Muscle layer of colon (tissue), 2 donors: ENCODE measurements around the gene CES2.
"Not testable (repeated sequence)": the region's sequence is repeated elsewhere in the genome, so short reads cannot be mapped to it uniquely, and the experiment has no call there.

Experiments used
- H3K27ac ChIP-seq: one replicate; pipeline ENCODE4 v1.7.0; 2013; ENCODE audit warnings: low read depth, mild to moderate bottlenecking, low read length, moderate library complexity
- H3K27me3 ChIP-seq, 2 donors: one replicate each; pipeline ENCODE4 v1.7.0; 2013; ENCODE audit warnings: low read length in 2 of 2, mild to moderate bottlenecking in 2 of 2; ENCODE audit not compliant: insufficient read depth in 2 of 2, control insufficient read depth in 1 of 2
- H3K36me3 ChIP-seq: one replicate; pipeline ENCODE4 v1.7.0; 2013; ENCODE audit warnings: mild to moderate bottlenecking, low read length; ENCODE audit not compliant: insufficient read depth
- H3K4me1 ChIP-seq: one replicate; pipeline ENCODE4 v1.7.0; 2013; ENCODE audit warnings: mild to moderate bottlenecking, low read length; ENCODE audit not compliant: insufficient read depth
- H3K4me3 ChIP-seq, 2 donors: one replicate each; pipeline ENCODE4 v1.7.0; 2013; ENCODE audit warnings: low read length in 2 of 2, low read depth in 1 of 2, mild to moderate bottlenecking in 1 of 2, moderate library complexity in 1 of 2
- H3K9ac ChIP-seq: one replicate; pipeline ENCODE4 v1.7.0; 2013; ENCODE audit warnings: low read length
- H3K9me3 ChIP-seq: one replicate; pipeline ENCODE4 v1.7.0; 2013; ENCODE audit warnings: mild to moderate bottlenecking, low read length
- donor health status: abdominal sarcoma.
- donor health status: Adenocarcinoma of cecum.

CES2 gene

DNA sequence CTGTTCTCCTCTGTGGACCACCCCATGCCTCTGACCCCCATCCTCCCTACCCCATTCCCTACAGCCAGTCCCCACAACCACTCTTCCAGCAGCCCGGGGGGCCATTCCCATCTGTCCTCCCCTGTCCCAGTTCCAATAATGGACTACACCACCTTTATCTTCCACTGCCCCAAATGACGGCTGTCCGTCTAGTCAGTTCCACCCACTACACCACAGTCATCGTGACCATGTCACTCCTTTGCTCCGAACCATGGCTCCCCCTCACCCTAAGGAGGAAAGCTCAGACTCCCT is 39.7 kb upstream of the CES2 start:
- H3K4me1 ChIP-seq: peaks cover 22% of the 10 kb centered on the region
- no peaks in the 10 kb centered on the region for H3K36me3 ChIP-seq
- H3K27ac ChIP-seq: no peak overlapping the region
- no peaks in the 10 kb centered on the region for H3K27me3 ChIP-seq
- H3K9me3 ChIP-seq: no peaks in the 10 kb centered on the region
- H3K4me3 ChIP-seq: no peak overlapping the region
- no peak overlapping the region for H3K9ac ChIP-seq

DNA sequence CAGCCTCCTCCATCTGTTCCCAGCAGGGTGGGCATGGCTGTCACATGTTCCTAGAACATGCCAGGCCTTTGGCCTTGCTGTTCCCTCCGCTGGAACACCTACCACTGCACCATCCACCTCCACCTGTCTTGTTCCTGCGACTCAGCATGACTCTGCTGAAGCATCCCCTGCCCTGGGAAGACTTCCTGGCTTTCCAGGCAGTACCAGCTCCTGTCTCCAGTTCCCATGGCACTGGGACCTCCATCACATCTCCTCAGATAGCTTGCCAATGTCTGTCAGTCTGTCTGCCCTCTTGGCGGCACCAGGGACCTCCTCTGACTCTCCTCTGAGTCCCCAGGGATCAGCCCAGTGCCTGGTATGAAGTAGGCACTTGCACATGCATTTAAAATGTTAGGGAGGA is 39.3 kb upstream of the CES2 start:
- no peaks in the 10 kb centered on the region for H3K9me3 ChIP-seq
- H3K36me3 ChIP-seq: no peaks in the 10 kb centered on the region
- H3K27ac ChIP-seq: no peak overlapping the region
- peaks cover 26% of the 10 kb centered on the region for H3K4me1 ChIP-seq
- no peak overlapping the region for H3K4me3 ChIP-seq
- H3K27me3 ChIP-seq: no peaks in the 10 kb centered on the region
- no peak overlapping the region for H3K9ac ChIP-seq

- not testable (repeated sequence) for H3K36me3 ChIP-seq, H3K27me3 ChIP-seq, H3K9ac ChIP-seq, H3K27ac ChIP-seq, H3K9me3 ChIP-seq, H3K4me3 ChIP-seq
- peaks cover 32% of the 10 kb centered on the region for H3K4me1 ChIP-seq
Measured at GRCh38 chr16:66896682-66897081, 38.6 kb upstream of the CES2 start.

DNA sequence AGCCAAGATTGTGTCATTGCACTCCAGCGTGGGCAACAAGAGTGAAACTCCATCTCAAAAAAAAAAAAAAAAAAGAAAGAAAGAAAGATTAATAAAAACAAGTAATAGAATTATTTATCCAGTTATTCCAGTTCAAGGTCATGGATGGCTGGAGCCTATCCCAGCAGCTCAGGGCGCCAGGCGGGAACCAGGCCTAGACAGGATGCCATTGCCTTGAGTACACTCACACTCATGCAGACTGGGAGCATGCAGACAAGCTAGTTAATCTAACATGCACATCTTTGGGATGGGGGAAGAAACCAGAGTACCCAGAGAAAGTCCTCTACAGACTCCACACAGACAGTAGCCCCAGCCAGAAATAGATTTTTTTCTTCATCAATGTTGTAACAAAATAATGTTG is 37.1 kb upstream of the CES2 start:
- no peaks in the 10 kb centered on the region for H3K36me3 ChIP-seq
- peaks cover 38% of the 10 kb centered on the region for H3K4me1 ChIP-seq
- no peak overlapping the region for H3K9ac ChIP-seq
- H3K27me3 ChIP-seq: no peaks in the 10 kb centered on the region
- no peak overlapping the region for H3K27ac ChIP-seq
- no peaks in the 10 kb centered on the region for H3K9me3 ChIP-seq
- H3K4me3 ChIP-seq: no peak overlapping the region

DNA sequence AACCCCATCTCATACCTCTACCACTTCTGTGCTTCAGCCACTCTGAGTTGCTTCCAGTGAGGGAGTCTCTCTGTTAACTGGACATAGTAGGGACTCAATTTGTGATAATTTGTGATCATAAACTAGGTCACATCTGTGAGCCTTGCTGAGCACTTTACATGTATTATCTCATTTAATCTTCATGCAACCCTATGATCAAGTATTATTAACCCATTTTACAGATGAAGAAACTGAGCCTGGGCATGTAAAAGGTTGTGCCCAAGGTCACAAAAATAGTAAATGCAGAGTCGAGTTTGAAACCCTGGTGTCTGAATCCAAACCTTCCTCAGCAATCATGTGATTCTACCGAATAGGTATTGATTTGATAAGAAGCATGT is 36.4 kb upstream of the CES2 start:
- peak overlapping the region; percentile 3 for H3K9ac ChIP-seq
- H3K9me3 ChIP-seq: no peaks in the 10 kb centered on the region
- H3K4me1 ChIP-seq: peaks cover 46% of the 10 kb centered on the region
- peak overlapping the region; percentile 81 for H3K27ac ChIP-seq
- no peak overlapping the region for H3K4me3 ChIP-seq
- no peaks in the 10 kb centered on the region for H3K36me3 ChIP-seq
- no peaks in the 10 kb centered on the region for H3K27me3 ChIP-seq

DNA sequence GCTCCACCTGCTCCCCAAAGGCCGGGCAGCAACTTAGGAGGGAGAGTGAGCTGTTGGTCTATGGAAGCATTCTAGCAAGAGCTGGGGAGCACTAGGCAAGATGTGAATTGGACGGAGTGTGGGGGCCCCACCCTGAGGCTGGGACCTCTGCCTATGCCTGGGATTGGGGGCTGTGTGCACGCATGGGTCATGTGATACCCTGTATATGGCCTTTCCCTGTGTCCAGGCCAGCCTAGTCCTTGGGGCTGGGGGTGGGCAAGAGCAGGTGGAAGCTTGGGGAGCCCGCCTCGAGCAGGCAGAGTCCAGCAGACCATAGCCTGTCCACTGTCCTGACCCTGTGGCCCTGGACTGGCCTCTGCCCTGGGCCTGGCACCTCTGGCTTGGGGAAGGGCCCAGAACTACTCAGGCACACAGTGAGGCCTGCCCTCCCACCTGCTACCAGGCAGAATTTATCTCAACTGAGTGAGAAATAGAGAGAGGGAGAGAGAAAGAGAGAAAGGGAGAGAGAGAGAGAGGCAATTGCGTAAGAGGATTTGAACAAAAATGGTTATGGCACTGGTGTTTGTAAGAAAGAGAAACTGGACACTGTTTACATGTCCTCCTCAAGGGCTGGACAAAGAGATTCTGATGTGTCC is 35.9 kb upstream of the CES2 start:
- Histone ChIP-seq H3K9me3 (no peaks in the 10 kb centered on the region), H3K27me3 (no peaks in the 10 kb centered on the region), H3K36me3 (no peaks in the 10 kb centered on the region), H3K27ac (peak overlapping the region; percentile 81), H3K4me1 (peaks cover 51% of the 10 kb centered on the region), H3K9ac (peak overlapping the region; percentile 3), H3K4me3 (no peak overlapping the region)

DNA sequence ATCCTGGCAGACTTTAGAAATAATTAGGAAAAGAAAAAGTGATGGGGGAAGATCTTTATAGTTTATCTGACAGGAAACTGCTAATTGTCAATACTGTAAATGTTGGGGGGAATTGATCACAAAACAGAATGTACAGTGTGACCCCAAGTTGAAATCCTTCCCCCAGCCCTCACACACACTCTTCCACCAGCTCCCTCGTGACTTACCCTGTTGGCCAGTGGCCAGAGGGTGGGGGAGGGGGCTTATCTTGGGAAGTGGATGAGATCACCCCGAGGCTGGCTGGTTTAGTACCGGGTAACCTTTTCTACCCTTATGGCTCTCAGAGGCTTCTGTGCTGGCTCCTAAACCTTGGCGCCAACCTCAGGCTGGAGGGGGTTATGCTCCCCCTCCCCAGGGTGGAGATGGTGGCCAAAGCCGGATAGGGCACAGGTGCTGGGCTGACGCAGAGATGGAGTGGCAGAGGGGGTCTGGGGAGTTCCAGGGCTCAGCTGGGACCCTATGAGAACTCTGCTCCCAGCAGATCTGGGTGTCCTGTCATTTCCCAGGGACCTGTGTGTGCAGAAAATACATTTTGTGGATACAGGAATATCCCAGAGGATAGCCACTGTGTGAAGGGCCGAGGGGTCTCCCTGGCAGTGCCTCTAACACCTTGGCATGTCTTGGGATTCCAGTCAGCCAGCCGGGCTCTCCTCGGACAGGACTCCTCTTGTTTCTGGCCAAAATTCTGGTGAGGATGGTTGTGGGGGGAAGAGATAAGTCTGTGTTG is 35.2 kb upstream of the CES2 start:
- Histone ChIP-seq H3K4me3 (peak overlapping the region in 1 of 2 donors; percentile 3), H3K27me3 (no peaks in the 10 kb centered on the region), H3K4me1 (peaks cover 58% of the 10 kb centered on the region), H3K9ac (peak overlapping the region; percentile 53), H3K36me3 (no peaks in the 10 kb centered on the region), H3K27ac (peak overlapping the region; percentile 81), H3K9me3 (no peaks in the 10 kb centered on the region)

DNA sequence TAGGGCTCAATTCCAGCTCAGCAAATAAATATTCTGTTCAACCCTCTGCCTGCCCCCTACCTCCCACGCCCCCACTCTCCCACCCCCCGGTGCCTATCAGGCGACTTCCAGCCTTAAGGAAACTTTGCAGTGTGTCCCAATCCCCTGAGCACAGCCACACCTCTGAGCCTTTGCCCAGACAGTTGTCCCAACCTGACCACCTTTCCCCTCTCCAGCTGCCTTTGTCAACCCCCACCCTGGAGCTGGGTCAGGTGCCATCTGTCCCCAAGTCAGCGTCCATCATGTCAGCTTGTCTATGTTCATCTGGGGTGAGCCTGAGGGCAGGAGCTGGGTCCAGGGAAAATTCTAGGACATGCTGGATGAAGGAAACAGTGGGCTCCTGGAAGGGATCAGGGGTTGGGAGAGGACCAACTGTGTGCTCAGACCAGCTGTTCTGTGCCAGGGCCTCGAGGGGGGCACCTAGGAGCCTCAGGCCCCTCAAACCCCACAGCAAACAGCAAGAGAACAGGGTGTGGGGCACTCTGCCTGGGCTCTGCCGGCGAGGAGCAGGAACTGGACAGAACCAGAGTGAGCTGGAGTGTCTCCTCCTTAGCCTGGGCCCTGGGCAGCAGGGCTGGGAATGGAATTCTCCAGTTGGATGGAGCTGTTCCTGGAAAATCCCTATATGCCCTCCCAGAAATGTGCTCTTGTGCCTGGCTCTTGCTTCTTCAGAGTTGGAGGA is 34.4 kb upstream of the CES2 start:
- Histone ChIP-seq H3K4me3 (no peak overlapping the region), H3K9ac (peak overlapping the region; percentile 50), H3K36me3 (no peaks in the 10 kb centered on the region), H3K9me3 (no peaks in the 10 kb centered on the region), H3K4me1 (peaks cover 65% of the 10 kb centered on the region), H3K27me3 (no peaks in the 10 kb centered on the region), H3K27ac (peak overlapping the region; percentile 81)

DNA sequence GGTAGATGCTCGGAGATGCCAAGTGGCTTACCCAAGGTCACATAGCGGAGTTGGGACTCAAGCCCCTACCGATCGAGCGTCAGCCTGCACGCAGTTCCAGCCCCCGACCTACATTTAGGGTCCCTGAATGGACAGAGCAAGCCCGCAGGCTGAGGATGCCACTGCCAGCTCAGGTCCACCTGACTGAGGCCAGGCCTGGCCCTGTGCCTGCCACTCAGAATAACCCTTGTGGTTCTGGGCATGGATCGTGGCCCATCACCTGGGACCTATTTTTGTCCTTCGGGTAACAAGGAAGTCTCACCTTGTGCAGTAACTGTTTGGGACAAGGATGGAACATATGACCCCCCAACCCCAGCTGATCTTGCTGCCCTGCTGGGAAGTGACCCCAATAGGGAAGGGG is 33.7 kb upstream of the CES2 start:
- no peaks in the 10 kb centered on the region for H3K36me3 ChIP-seq
- peaks cover 69% of the 10 kb centered on the region for H3K4me1 ChIP-seq
- peak overlapping the region; percentile 81 for H3K27ac ChIP-seq
- H3K4me3 ChIP-seq: no peak overlapping the region
- no peak overlapping the region for H3K9ac ChIP-seq
- no peaks in the 10 kb centered on the region for H3K27me3 ChIP-seq
- no peaks in the 10 kb centered on the region for H3K9me3 ChIP-seq

GRCh38 chr16:66902648-66903543 is 32.4 kb upstream of the CES2 start:
- H3K36me3 ChIP-seq: no peaks in the 10 kb centered on the region
- H3K9me3 ChIP-seq: no peaks in the 10 kb centered on the region
- H3K9ac ChIP-seq: no peak overlapping the region
- no peaks in the 10 kb centered on the region for H3K27me3 ChIP-seq
- H3K4me1 ChIP-seq: peaks cover 69% of the 10 kb centered on the region
- no peak overlapping the region for H3K4me3 ChIP-seq
- H3K27ac ChIP-seq: peak overlapping the region; percentile 15
